Body of pancreas (tissue), 4 donors: ENCODE results near the gene RAB22A.
"Not testable (repeated sequence)": the region's sequence is repeated elsewhere in the genome, so short reads cannot be mapped to it uniquely, and the experiment has no call there.

Experiments used
- CTCF ChIP-seq, 7 experiments: fragments of 450-650 bp in 4 of 7; fragments of 200-600 bp in 3 of 7; sonication (generic) in 3 of 7; IDR thresholded peaks; one replicate each; pipeline ENCODE4 v1.5.1; 2016 to 2019; ENCODE audit warnings: antibody characterized with exemption in 7 of 7
- POLR2A ChIP-seq, 3 donors: fragments of 450-650 bp; IDR thresholded peaks; one replicate each; pipeline ENCODE4 v1.6.1; 2016; ENCODE audit warnings: antibody characterized with exemption in 3 of 3, mild to moderate bottlenecking in 2 of 3

GRCh38 chr20:58414216-58414615, 104.7 kb downstream of the RAB22A start:
- not testable (repeated sequence) for TF ChIP-seq POLR2A, CTCF (IDR thresholded peaks at IDR 0.05)
